22Rv1 (cell line): ENCODE measurements around the gene USP9Y.

Source experiments
- H3K27ac ChIP-seq: fragments of 450-650 bp; 2 replicates; pipeline ENCODE4 v1.5.1; 2017
- ZFX ChIP-seq: fragments of 450-650 bp; IDR thresholded peaks from 2 replicates; pipeline ENCODE4 v1.6.1; 2017; ENCODE audit warnings: antibody characterized with exemption, borderline replicate concordance
- TF ChIP-seq, protein P1 (sequence below): fragments of 450-650 bp; IDR thresholded peaks from 2 replicates; pipeline ENCODE4 v1.5.1; 2017; ENCODE audit warnings: mild to moderate bottlenecking

Gene USP9Y

DNA sequence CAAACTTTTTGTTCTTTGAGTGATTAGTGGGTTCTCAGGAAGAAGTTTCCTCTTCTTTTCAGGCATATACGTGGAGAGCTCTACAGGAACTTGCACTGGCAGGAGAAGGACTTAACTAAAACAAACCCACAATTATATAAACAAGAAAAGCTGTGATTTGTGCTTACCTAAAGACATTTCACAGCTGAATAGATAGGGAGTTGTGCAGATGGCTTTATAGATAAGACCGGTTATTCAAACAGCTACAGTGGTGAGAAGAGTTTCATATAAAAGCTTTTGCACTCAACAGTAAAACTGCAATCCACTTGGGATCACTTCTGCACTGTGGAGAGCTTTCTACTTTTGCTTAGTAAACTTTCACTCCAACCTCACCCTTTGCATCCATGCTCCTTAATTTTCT lies 197.6 kb downstream of the USP9Y start:
- TF ChIP-seq ZFX, result no peak
- TF ChIP-seq, protein P1, sequence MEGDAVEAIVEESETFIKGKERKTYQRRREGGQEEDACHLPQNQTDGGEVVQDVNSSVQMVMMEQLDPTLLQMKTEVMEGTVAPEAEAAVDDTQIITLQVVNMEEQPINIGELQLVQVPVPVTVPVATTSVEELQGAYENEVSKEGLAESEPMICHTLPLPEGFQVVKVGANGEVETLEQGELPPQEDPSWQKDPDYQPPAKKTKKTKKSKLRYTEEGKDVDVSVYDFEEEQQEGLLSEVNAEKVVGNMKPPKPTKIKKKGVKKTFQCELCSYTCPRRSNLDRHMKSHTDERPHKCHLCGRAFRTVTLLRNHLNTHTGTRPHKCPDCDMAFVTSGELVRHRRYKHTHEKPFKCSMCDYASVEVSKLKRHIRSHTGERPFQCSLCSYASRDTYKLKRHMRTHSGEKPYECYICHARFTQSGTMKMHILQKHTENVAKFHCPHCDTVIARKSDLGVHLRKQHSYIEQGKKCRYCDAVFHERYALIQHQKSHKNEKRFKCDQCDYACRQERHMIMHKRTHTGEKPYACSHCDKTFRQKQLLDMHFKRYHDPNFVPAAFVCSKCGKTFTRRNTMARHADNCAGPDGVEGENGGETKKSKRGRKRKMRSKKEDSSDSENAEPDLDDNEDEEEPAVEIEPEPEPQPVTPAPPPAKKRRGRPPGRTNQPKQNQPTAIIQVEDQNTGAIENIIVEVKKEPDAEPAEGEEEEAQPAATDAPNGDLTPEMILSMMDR, result no peak

DNA sequence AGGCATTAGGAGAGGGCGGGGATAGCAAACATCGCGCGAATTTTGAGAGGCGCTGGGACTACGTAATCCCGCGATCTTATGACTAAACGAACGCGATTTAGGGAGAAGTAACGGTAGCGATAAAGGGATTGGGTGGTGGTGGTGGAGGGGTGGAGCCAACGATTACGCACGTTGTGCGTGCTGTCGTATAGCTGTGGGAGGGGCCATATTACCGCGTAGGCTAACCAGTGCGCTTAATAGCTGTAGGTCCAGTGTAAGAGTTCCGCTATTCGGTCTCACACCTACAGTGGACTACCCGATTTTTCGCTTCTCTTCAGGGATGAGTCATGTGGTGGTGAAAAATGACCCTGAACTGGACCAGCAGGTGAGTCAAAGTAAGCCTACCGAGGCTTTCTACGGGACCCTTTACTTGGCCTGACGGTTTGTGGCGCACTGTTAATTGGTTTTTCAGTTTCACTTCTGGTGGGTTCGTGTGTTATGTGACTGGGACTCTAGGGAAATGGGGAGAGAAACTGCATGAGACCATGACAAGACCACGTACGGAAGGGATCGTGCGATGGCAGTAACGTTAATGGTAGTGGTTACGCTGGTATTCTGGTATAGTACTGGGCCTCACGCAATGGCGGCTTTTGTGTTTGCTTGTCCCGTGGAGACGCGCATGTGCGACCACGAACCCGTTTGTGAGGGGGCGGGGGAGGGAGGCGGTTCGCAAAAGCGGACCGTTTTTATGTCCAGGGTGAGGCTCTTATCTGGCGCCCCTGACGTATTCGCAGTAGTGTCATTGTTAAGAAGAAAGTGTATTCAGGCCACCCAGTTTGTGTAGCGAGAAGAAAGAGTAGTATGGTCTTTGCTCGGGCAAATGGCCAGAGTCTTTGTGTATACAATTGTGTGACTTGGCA lies 203.8 kb downstream of the USP9Y start, which contains the start of gene DDX3Y:
Gene DDX3Y (plus strand): TSS at position 251 of the 899 bp plus-strand sequence. CDS start 69 bp downstream, at position 320.
- TF ChIP-seq, protein P1, result no peak
- TF ChIP-seq ZFX, result no peak
- peak within 1 kb of the TSS; percentile 79 for H3K27ac ChIP-seq

More for the DNA sequence above, 197.6 kb downstream of the USP9Y start:
- no peak overlapping the region for H3K27ac ChIP-seq

DNA sequence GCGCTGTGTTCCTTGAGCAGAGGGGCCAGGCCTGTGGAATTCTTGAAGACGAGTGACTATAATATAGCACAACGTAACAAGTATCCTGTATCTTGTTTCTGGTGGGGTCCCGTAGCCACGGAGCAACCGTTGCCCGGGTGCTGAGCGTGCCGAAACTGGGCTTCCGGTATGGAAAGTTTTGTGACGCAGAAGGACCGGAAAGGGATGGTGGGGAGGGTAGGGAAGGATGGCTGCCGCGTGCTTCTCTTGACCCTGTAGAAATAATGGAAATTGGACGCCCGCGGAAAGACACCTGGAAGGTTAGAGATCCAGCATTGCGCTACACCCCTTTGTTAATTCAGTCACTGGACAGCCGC lies 204.5 kb downstream of the USP9Y start:
- H3K27ac ChIP-seq, result peak overlapping the region; percentile 79
- TF ChIP-seq ZFX, result no peak
- TF ChIP-seq, protein P1, result no peak

DNA sequence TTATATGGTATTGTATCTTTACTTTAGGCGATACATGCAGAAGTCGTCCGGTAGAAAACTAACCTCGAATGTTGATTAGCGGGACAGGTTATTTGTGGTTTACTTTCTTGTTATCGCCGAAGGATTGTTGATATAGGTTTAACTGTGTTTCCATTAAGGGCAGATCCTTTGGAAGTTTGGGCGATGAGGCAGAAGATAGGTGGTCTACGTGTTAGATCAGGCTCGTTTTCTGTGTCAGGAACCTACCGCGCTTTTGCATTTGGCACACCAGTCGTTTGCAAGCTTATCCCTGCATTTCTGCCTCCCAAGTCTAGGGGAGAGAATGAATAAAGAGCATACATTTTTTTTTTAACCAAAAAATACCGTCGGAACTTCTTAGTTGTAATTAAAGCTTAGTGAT lies 204.9 kb downstream of the USP9Y start:
- H3K27ac ChIP-seq, result peak overlapping the region; percentile 79
- TF ChIP-seq, protein P1, result no peak
- no peak for TF ChIP-seq ZFX
